HFFc6 (cell line): ENCODE measurements around the gene HTD2. TPM values are rescaled to one million over a fixed set of nuclear protein-coding genes. Genes with fewer than 3 reads are reported as not detected.

Experiments used
- DNase-seq: peaks from one replicate; pipeline ENCODE4 v3.0.0-alpha.2; 2018
- H3K27ac Mint-ChIP-seq: 2 replicates; pipeline ENCODE4 v1.8.0; 2020; ENCODE audit warnings: mild to moderate bottlenecking, mixed read lengths
- H3K27me3 Mint-ChIP-seq: 2 replicates; pipeline ENCODE4 v1.8.0; 2021; ENCODE audit warnings: mild to moderate bottlenecking, moderate library complexity, mixed read lengths; ENCODE audit not compliant: insufficient read depth
- H3K36me3 Mint-ChIP-seq: 2 replicates; pipeline ENCODE4 v1.8.0; 2021; ENCODE audit warnings: low read depth, mixed read lengths
- H3K4me1 Mint-ChIP-seq: 2 replicates; pipeline ENCODE4 v1.8.0; 2020; ENCODE audit warnings: low read depth, mixed read lengths
- H3K4me3 Mint-ChIP-seq: 2 replicates; pipeline ENCODE4 v1.8.0; 2020; ENCODE audit warnings: mild to moderate bottlenecking, moderate library complexity, mixed read lengths
- H3K9me3 Mint-ChIP-seq: 2 replicates; pipeline ENCODE4 v1.8.0; 2020; ENCODE audit warnings: mild to moderate bottlenecking, mixed read lengths
- CTCF ChIP-seq: fragments of 200-600 bp; sonication (generic); IDR thresholded peaks from 2 replicates; pipeline ENCODE4 v1.5.0; 2021; ENCODE audit warnings: antibody characterized with exemption, mild to moderate bottlenecking
- total RNA-seq, 6 experiments: library from RNA; stranded (reverse); fragmentation: NEBNext Ultra II Directional; extraction: Animal tissue kit (Norgen Biotek cat#: 25700); gene quantifications; 2 replicates in 1 of 6; 3 replicates in 5 of 6; pipeline ENCODE4 v1.2.3, GENCODE V29; 2021

HTD2 gene
- total RNA-seq, 6 experiments from 2014 or later, result 5.1 to 8.7 (median 6.3) TPM

- peaks cover 12% of the 10 kb centered on the region for H3K36me3 Mint-ChIP-seq
- no peak overlapping the region for H3K27ac Mint-ChIP-seq
- no peak overlapping the region for H3K4me3 Mint-ChIP-seq
- 0 out of 2 replicates have a peak, but pooled peaks cover 5% of the 10 kb centered on the region for H3K4me1 Mint-ChIP-seq
- no peaks in the 10 kb centered on the region for H3K27me3 Mint-ChIP-seq
- no peak for TF ChIP-seq CTCF
- H3K9me3 Mint-ChIP-seq, result no peaks in the 10 kb centered on the region
- DNase-seq, result no peak
Measured at GRCh38 chr3:58317811-58318210, 11.5 kb downstream of the HTD2 start.

GRCh38 chr3:58321791-58322190 lies 15.5 kb downstream of the HTD2 start:
- Mint-ChIP-seq H3K27me3 (no peaks in the 10 kb centered on the region), H3K36me3 (peaks cover 2% of the 10 kb centered on the region; the same call in 1 of the 2 replicates), H3K27ac (no peak overlapping the region), H3K4me1 (peaks cover 28% of the 10 kb centered on the region), H3K9me3 (no peaks in the 10 kb centered on the region), H3K4me3 (no peak overlapping the region)
- no peak for TF ChIP-seq CTCF
- DNase-seq, result no peak

- Mint-ChIP-seq H3K4me3 (no peak overlapping the region), H3K4me1 (peaks cover 28% of the 10 kb centered on the region), H3K27me3 (no peaks in the 10 kb centered on the region), H3K36me3 (no peaks in the 10 kb centered on the region), H3K9me3 (no peaks in the 10 kb centered on the region), H3K27ac (no peak overlapping the region)
- TF ChIP-seq CTCF, result no peak
- DNase-seq, result no peak
Measured at GRCh38 chr3:58322793-58323192, 16.5 kb downstream of the HTD2 start.

GRCh38 chr3:58323529-58324390 lies 17.4 kb downstream of the HTD2 start:
- Mint-ChIP-seq H3K36me3 (no peaks in the 10 kb centered on the region), H3K4me1 (peaks cover 28% of the 10 kb centered on the region), H3K9me3 (no peaks in the 10 kb centered on the region), H3K27me3 (no peaks in the 10 kb centered on the region), H3K4me3 (no peak overlapping the region), H3K27ac (no peak overlapping the region)
- DNase-seq, result no peak
- no peak for TF ChIP-seq CTCF

- H3K4me3 Mint-ChIP-seq, result no peak overlapping the region
- no peaks in the 10 kb centered on the region for H3K36me3 Mint-ChIP-seq
- H3K9me3 Mint-ChIP-seq, result no peaks in the 10 kb centered on the region
- DNase-seq, result no peak
- peak overlapping the region; percentile 73 for H3K27ac Mint-ChIP-seq
- peaks cover 28% of the 10 kb centered on the region for H3K4me1 Mint-ChIP-seq
- no peak for TF ChIP-seq CTCF
- no peaks in the 10 kb centered on the region for H3K27me3 Mint-ChIP-seq
Measured at GRCh38 chr3:58324391-58325390, 18.4 kb downstream of the HTD2 start.
